GM10248 (cell line): ENCODE results near the gene POU2F2.

Source experiments
- CTCF ChIA-PET: fragments of 300-600 bp; sonication (Branson Sonifier 250); formaldehyde crosslinking; extraction: SDS; loops from one replicate; lab custom pipeline; 2021; ENCODE audit warnings: antibody characterized with exemption; lab: Yijun Ruan, JAX
- POLR2A ChIA-PET: fragments of 350-650 bp; sonication (Branson Sonifier 250); formaldehyde crosslinking; extraction: SDS; loops from one replicate; lab custom pipeline; 2020; ENCODE audit warnings: antibody characterized with exemption; lab: Yijun Ruan, JAX
- DNase-seq: peaks from one replicate; pipeline ENCODE4 v3.0.0; 2012; ENCODE audit errors: extremely low spot score
- TF ChIP-seq, protein P1 (sequence below): IDR thresholded peaks from 2 replicates; pipeline ENCODE4 v1.5.1; 2012; ENCODE audit warnings: mild to moderate bottlenecking, low read depth; ENCODE audit errors: extremely low read depth, missing control alignments, control extremely low read depth

Gene POU2F2

GRCh38 chr19:42131149-42132029 is 857 bp downstream of the POU2F2 start:
- CTCF ChIA-PET, result interaction anchor here (1.0 to 4.7 kb wide), 12 partner anchors 9 to 148 kb away, joined by 3 to 44 read pairs (median 9); partner anchors contain the start of gene ZNF526
- POLR2A ChIA-PET, result no interaction called here
- no peak for DNase-seq
- TF ChIP-seq, protein P1, sequence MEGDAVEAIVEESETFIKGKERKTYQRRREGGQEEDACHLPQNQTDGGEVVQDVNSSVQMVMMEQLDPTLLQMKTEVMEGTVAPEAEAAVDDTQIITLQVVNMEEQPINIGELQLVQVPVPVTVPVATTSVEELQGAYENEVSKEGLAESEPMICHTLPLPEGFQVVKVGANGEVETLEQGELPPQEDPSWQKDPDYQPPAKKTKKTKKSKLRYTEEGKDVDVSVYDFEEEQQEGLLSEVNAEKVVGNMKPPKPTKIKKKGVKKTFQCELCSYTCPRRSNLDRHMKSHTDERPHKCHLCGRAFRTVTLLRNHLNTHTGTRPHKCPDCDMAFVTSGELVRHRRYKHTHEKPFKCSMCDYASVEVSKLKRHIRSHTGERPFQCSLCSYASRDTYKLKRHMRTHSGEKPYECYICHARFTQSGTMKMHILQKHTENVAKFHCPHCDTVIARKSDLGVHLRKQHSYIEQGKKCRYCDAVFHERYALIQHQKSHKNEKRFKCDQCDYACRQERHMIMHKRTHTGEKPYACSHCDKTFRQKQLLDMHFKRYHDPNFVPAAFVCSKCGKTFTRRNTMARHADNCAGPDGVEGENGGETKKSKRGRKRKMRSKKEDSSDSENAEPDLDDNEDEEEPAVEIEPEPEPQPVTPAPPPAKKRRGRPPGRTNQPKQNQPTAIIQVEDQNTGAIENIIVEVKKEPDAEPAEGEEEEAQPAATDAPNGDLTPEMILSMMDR, result no peak

- TF ChIP-seq, protein P1, result no peak
- ChIA-PET POLR2A (no interaction called here), CTCF (interaction anchor here (1.3 to 3.8 kb wide), 4 partner anchors 14 to 290 kb away, joined by 3 to 40 read pairs (median 6); no protein-coding TSS in a partner anchor)
- no peak for DNase-seq
Observed at GRCh38 chr19:42130254-42130573, 2.0 kb downstream of the POU2F2 start.

DNA sequence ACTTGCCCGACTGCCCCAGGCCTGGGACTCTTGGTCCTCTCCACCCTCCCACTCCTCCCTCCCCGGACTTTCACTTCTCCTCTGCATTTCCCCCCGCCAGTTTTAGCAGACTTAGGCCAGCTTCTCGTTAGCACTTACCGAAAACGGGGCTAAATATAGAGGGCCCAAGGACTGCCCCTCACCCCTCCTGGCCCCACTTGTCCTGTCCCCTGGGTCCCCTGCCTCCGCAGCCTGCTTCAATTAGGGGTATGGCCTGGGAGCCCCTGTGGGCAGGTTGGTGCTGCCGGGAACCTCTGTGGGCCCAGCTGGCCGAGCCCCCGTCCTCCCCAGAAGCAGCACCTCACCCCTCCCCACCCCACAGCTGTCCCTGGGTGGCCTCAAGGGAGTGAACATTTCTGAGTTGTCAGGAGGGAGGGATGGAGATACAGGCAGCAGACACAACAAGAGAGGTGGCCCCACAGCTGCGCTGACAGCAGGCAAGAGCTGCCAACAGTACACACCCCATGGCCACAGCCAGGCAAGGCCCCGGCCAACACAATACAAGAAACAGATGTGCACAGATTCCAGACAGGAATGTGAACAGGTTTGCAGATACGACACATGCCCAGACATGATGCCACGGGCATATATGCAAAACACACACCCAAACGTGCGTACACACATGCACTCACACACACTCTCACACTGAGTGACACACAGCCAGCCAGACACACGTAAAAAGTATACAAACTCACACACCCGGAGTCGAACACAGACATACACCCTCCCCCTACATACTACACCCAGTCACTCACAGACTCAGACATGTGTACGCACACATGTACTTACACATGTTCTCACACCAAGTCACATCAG is 2.6 kb downstream of the POU2F2 start:
- ChIA-PET CTCF (interaction anchor here (0.9 to 3.8 kb wide), 9 partner anchors 10 to 291 kb away, joined by 3 to 40 read pairs (median 5); no protein-coding TSS in a partner anchor), POLR2A (interaction anchor here (0.5 to 0.6 kb wide), 2 partner anchors 10 to 39 kb away, joined by 3 read pairs; no protein-coding TSS in a partner anchor)
- TF ChIP-seq, protein P1, result no peak
- DNase-seq, result peak; percentile 82

DNA sequence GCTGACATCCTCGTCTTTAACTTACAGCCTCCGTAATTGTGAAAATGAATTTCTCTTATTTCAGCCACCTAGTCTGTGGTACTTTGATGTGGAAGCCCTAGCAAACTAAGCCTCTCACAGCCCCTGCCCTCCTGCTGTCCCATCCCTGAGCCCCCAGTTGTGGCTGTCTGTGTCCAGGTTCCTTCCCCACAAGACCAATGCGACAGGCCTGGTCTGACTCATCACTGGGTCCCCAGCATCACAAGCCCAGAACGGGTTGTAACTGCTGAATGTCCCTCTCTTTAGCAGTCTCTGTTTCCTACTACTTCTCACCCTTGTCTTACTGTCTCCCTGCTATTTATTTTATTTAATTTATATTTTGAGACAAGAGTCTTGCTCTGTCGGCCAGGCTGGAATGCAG is 5.7 kb downstream of the POU2F2 start:
- DNase-seq, result no peak
- ChIA-PET POLR2A (no interaction called here), CTCF (interaction anchor here (0.6 to 3.8 kb wide), 7 partner anchors 11 to 293 kb away, joined by 3 to 40 read pairs (median 3); partner anchors contain the start of gene ZNF574)
- TF ChIP-seq, protein P1, result no peak

DNA sequence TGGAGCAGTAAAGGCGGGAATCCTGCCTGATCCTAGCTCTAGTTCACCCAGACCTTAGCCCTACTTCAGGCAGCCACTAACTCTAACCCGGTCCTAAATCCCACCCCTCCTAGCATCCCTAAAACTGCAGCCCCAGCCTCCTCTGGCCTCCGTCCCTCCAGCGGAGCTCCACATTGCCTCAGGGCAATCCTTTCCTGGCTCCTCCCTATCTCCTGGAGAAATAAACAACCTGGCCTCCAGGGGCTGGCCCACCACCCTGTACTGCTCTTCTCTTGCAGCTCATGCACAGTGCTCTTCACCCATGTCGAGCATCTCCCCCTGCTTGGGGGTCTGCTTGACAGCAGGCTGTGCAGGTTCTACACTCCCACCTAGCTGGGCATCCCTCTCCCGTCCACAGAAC is 6.7 kb downstream of the POU2F2 start:
- CTCF ChIA-PET, result interaction anchor here (1.2 to 5.2 kb wide), 6 partner anchors 9 to 59 kb away, joined by 3 to 66 read pairs (median 7); no protein-coding TSS in a partner anchor
- no peak for DNase-seq
- POLR2A ChIA-PET, result interaction anchor here (0.7 kb wide), 1 partner anchor 11 kb away, joined by 5 read pairs; no protein-coding TSS in a partner anchor
- TF ChIP-seq, protein P1, result no peak
